Nucleus accumbens (tissue), 56 donors: ENCODE results near the gene RHEB.
A peak's percentile ranks its signal among the peaks of the same experiment; 100 is the strongest.

ENCODE experiments used
- DNase-seq, 56 donors: peaks; one replicate each; lab custom pipeline; 2025; lab: John Stamatoyannopoulos, UW

RHEB gene

GRCh38 chr7:151481650-151482505, 37.8 kb downstream of the RHEB start:
- DNase-seq: no peak

GRCh38 chr7:151477867-151478266, 41.8 kb downstream of the RHEB start:
- DNase-seq: no peak

GRCh38 chr7:151472644-151473380, 46.9 kb downstream of the RHEB start:
- no peak for DNase-seq

- no peak for DNase-seq
Measured at GRCh38 chr7:151470711-151471110, 49.0 kb downstream of the RHEB start.

- no peak for DNase-seq
Measured at GRCh38 chr7:151469281-151469680, 50.4 kb downstream of the RHEB start.

- peak in 6 of 56 donors; percentile 7 to 43 (median 21) for DNase-seq
Measured at GRCh38 chr7:151468217-151469018, 51.3 kb downstream of the RHEB start.

GRCh38 chr7:151465169-151465568, 54.5 kb downstream of the RHEB start:
- no peak for DNase-seq

GRCh38 chr7:151462306-151462779, 57.4 kb downstream of the RHEB start:
- no peak for DNase-seq

GRCh38 chr7:151461942-151462230, 57.8 kb downstream of the RHEB start:
- no peak for DNase-seq

- DNase-seq: no peak
Measured at GRCh38 chr7:151461096-151461941, 58.4 kb downstream of the RHEB start.

GRCh38 chr7:151460474-151460855, 59.2 kb downstream of the RHEB start:
- DNase-seq: peak in 3 of 56 donors; percentile 33 to 59 (median 48)

- peak in 49 of 56 donors; percentile 16 to 85 (median 53) for DNase-seq
Measured at GRCh38 chr7:151459726-151460473, 59.8 kb downstream of the RHEB start.

- DNase-seq: no peak
Measured at GRCh38 chr7:151457534-151457933, 62.2 kb downstream of the RHEB start.

GRCh38 chr7:151456782-151457181, 62.9 kb downstream of the RHEB start:
- no peak for DNase-seq

- DNase-seq: no peak
Measured at GRCh38 chr7:151456276-151456675, 63.4 kb downstream of the RHEB start.

GRCh38 chr7:151455690-151456089, 64.0 kb downstream of the RHEB start:
- DNase-seq: no peak

GRCh38 chr7:151454932-151455530, 64.7 kb downstream of the RHEB start:
- DNase-seq: no peak

- no peak for DNase-seq
Measured at GRCh38 chr7:151454305-151454704, 65.4 kb downstream of the RHEB start.

GRCh38 chr7:151453326-151453791, 66.3 kb downstream of the RHEB start:
- DNase-seq: no peak
